ENCODE data around the gene MTRR. TPM values are rescaled to one million over a fixed set of nuclear protein-coding genes. Genes with fewer than 3 reads are reported as not detected.

The MTRR gene
- total and polyA plus RNA-seq, 2 of the 4 experiments (the other 2 are of a cell fraction), result 33.2 to 33.5 TPM

DNA sequence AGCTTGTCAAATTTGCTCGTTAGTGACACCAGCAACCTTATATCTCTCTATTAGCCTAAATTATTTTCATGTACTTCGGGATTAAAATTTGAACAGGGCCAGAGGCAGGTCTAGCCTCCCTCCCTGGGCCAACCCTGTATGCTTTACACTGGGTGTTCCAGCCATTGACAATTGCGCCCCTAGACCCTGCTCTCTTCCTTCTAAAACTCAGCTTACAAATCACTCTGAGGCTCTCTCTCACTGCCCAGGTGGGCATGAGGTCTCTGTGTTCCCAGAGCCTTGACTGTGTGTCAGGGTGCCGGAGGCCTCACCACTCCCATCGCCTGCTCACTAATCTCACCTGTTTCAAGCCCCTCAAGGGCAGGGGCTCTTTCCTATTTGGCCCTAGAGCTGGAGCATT lies 11.6 kb upstream of the MTRR start:
- CTCF ChIA-PET, result interaction anchor here (0.7 kb wide), 1 partner anchor 13 kb away, joined by 3 read pairs; no protein-coding TSS in a partner anchor
- no CpG with 5 or more reads among the region's 5 CpGs for WGBS, 2 experiments (ENCODE audit: extremely low coverage in 2 of 2, insufficient read length in 1 of 2)

More for the DNA sequence above, 11.6 kb upstream of the MTRR start:
- no peak overlapping the region for H2AK9ac ChIP-seq (replicated peaks; ENCODE audit: low read depth, low read length, poor library complexity)
- H3K4ac ChIP-seq (ENCODE audit: low read depth, low read length), result no peak overlapping the region
- no peak overlapping the region for H3K23ac ChIP-seq (ENCODE audit: low read depth, low read length)
- H3K56ac ChIP-seq (ENCODE audit: extremely low read depth, insufficient read depth, low read length), result no peak overlapping the region
- H3K18ac ChIP-seq (ENCODE audit: low read depth, low read length), result no peak overlapping the region
- no peak overlapping the region for H3K4me3 ChIP-seq (ENCODE audit: insufficient read depth, low read depth, low read length)
- no peak for TF ChIP-seq POLR2A (IDR thresholded peaks at IDR 0.05; ENCODE audit: low read depth, low read length)
- no peak for TF ChIP-seq MAZ (IDR thresholded peaks at IDR 0.05; ENCODE audit: borderline replicate concordance, low read depth, low read length)
- no peak for TF ChIP-seq BHLHE40 (IDR thresholded peaks at IDR 0.05; ENCODE audit: low read depth, low read length)
- no peak for TF ChIP-seq FOS (IDR thresholded peaks at IDR 0.05; ENCODE audit: low read depth, low read length)
- TF ChIP-seq CHD1 (IDR thresholded peaks at IDR 0.05; ENCODE audit: low read depth, low read length), result no peak
- TF ChIP-seq RAD21 (IDR thresholded peaks at IDR 0.05; ENCODE audit: low read length), result no peak
- TF ChIP-seq, protein P1, sequence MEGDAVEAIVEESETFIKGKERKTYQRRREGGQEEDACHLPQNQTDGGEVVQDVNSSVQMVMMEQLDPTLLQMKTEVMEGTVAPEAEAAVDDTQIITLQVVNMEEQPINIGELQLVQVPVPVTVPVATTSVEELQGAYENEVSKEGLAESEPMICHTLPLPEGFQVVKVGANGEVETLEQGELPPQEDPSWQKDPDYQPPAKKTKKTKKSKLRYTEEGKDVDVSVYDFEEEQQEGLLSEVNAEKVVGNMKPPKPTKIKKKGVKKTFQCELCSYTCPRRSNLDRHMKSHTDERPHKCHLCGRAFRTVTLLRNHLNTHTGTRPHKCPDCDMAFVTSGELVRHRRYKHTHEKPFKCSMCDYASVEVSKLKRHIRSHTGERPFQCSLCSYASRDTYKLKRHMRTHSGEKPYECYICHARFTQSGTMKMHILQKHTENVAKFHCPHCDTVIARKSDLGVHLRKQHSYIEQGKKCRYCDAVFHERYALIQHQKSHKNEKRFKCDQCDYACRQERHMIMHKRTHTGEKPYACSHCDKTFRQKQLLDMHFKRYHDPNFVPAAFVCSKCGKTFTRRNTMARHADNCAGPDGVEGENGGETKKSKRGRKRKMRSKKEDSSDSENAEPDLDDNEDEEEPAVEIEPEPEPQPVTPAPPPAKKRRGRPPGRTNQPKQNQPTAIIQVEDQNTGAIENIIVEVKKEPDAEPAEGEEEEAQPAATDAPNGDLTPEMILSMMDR (conservative IDR thresholded peaks at IDR 0.05; ENCODE audit: low read depth, low read length), result no peak
- TF ChIP-seq RCOR1 (IDR thresholded peaks at IDR 0.05; ENCODE audit: insufficient replicate concordance, low read length), result no peak
- TF ChIP-seq SMC3 (IDR thresholded peaks at IDR 0.05; ENCODE audit: low read depth, low read length), result no peak
- TF ChIP-seq ELK1 (IDR thresholded peaks at IDR 0.05; ENCODE audit: borderline replicate concordance, low read depth, low read length), result no peak
- TF ChIP-seq MXI1 (IDR thresholded peaks at IDR 0.05; ENCODE audit: borderline replicate concordance, low read depth, low read length), result no peak
- TF ChIP-seq, protein P2, sequence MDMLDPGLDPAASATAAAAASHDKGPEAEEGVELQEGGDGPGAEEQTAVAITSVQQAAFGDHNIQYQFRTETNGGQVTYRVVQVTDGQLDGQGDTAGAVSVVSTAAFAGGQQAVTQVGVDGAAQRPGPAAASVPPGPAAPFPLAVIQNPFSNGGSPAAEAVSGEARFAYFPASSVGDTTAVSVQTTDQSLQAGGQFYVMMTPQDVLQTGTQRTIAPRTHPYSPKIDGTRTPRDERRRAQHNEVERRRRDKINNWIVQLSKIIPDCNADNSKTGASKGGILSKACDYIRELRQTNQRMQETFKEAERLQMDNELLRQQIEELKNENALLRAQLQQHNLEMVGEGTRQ (IDR thresholded peaks at IDR 0.05; ENCODE audit: low read depth, low read length), result no peak
- TF ChIP-seq RFX5 (IDR thresholded peaks at IDR 0.05; ENCODE audit: low read depth, low read length), result no peak
- TF ChIP-seq NFE2L2 (IDR thresholded peaks at IDR 0.05; ENCODE audit: low read depth, low read length), result no peak
- no peak for TF ChIP-seq MAFK (IDR thresholded peaks at IDR 0.05; ENCODE audit: low read depth, low read length)
- TF ChIP-seq CEBPB (IDR thresholded peaks at IDR 0.05; ENCODE audit: low read depth, low read length), result no peak
- H3K4me1 ChIP-seq (ENCODE audit: control insufficient read depth, insufficient read depth, low read length), result no peaks in the 10 kb centered on the region
- ATAC-seq (ENCODE audit: low read depth), result no peak
- no peaks in the 10 kb centered on the region for H3K79me1 ChIP-seq (ENCODE audit: low read depth in 1 of 2, low read length in 2 of 2)
- H3K36me3 ChIP-seq (ENCODE audit: control insufficient read depth, insufficient read depth, low read length), result peaks cover 13% of the 10 kb centered on the region
- H2BK15ac ChIP-seq (ENCODE audit: low read depth, low read length), result no peak overlapping the region
- no peak overlapping the region for H3K14ac ChIP-seq (replicated peaks; ENCODE audit: low read depth, low read length)
- no TSS peak for BruUV-seq (replicated peaks)
- no peaks in the 10 kb centered on the region for H4K20me1 ChIP-seq (ENCODE audit: insufficient read depth, low read length)
- DNase-seq, result no peak
- H3K27me3 ChIP-seq (ENCODE audit: control insufficient read depth, insufficient read depth, low read length), result no peaks in the 10 kb centered on the region
- H3K9ac ChIP-seq (ENCODE audit: low read depth, low read length), result no peak overlapping the region
- no peak overlapping the region for H4K8ac ChIP-seq (ENCODE audit: low read depth in 2 of 2, low read length in 2 of 2)
- no peak overlapping the region for H3K27ac ChIP-seq (ENCODE audit: insufficient read depth, low read length)
- 0 out of 2 replicates have a peak, but pooled peaks cover 4% of the 10 kb centered on the region for H3K9me1 ChIP-seq (ENCODE audit: insufficient read depth, low read length)
- no peak overlapping the region for H3K4me2 ChIP-seq (ENCODE audit: low read depth, low read length)
- H4K5ac ChIP-seq (ENCODE audit: low read depth, low read length), result no peak overlapping the region
- POLR2A ChIA-PET (ENCODE audit: unreplicated experiment), result interaction anchor here (1.4 kb wide), 1 partner anchor 11 kb away, joined by 4 read pairs; the partner anchor contains the start of gene FASTKD3
- dilution Hi-C loops (cut with HindIII; ENCODE audit: low sequenced_read_pairs, unreplicated experiment) (no loop called here), intact Hi-C loops (cut with micrococcal nuclease) (no loop called here), in situ Hi-C loops (cut with MboI; ENCODE audit: low sequenced_read_pairs) (no loop called here)
- no peak overlapping the region for H2BK20ac ChIP-seq (ENCODE audit: low read depth, low read length)
- no peak overlapping the region for H2BK5ac ChIP-seq (ENCODE audit: low read depth, low read length, poor library complexity, severe bottlenecking)
- H2AK5ac ChIP-seq (ENCODE audit: low read depth, low read length), result no peak overlapping the region
- H3K9me3 ChIP-seq (ENCODE audit: control insufficient read depth, insufficient read depth, low read length), result no peaks in the 10 kb centered on the region
- no peak overlapping the region for H2BK120ac ChIP-seq (ENCODE audit: low read depth, low read length)
- H2AFZ ChIP-seq (replicated peaks; ENCODE audit: low read length, poor library complexity), result peak overlapping the region; percentile 16
- no peak overlapping the region for H4K91ac ChIP-seq (ENCODE audit: insufficient read depth, low read depth, low read length)
